NCI-H2029 (cell line): ENCODE data around the gene PLEKHJ1.
"Not testable (repeated sequence)": the region's sequence is repeated elsewhere in the genome, so short reads cannot be mapped to it uniquely, and the experiment has no call there.

Experiments used
- DNase-seq: peaks from one replicate; lab custom pipeline; 2025; lab: John Stamatoyannopoulos, UW

PLEKHJ1 gene

GRCh38 chr19:2219726-2220125 lies 16.4 kb downstream of the PLEKHJ1 start:
- no peak for DNase-seq

- DNase-seq = no peak
Observed at GRCh38 chr19:2217591-2217990, 18.5 kb downstream of the PLEKHJ1 start.

- DNase-seq = no peak
Observed at GRCh38 chr19:2216361-2217225, 19.5 kb downstream of the PLEKHJ1 start.

- no peak for DNase-seq
Observed at GRCh38 chr19:2215281-2215751, 20.8 kb downstream of the PLEKHJ1 start.

GRCh38 chr19:2214251-2214650 lies 21.9 kb downstream of the PLEKHJ1 start:
- no peak for DNase-seq

GRCh38 chr19:2213799-2214198 lies 22.3 kb downstream of the PLEKHJ1 start:
- DNase-seq = no peak

- no peak for DNase-seq
Observed at GRCh38 chr19:2212861-2213711, 23.0 kb downstream of the PLEKHJ1 start.

- DNase-seq = no peak
Observed at GRCh38 chr19:2210987-2211740, 25.0 kb downstream of the PLEKHJ1 start.

- no peak for DNase-seq
Observed at GRCh38 chr19:2210206-2210605, 25.9 kb downstream of the PLEKHJ1 start.

- no peak for DNase-seq
Observed at GRCh38 chr19:2209408-2209807, 26.7 kb downstream of the PLEKHJ1 start.

GRCh38 chr19:2208975-2209374 lies 27.2 kb downstream of the PLEKHJ1 start:
- no peak for DNase-seq

GRCh38 chr19:2207991-2208860 lies 27.9 kb downstream of the PLEKHJ1 start:
- DNase-seq = no peak

- no peak for DNase-seq
Observed at GRCh38 chr19:2207008-2207407, 29.1 kb downstream of the PLEKHJ1 start.

- DNase-seq = no peak
Observed at GRCh38 chr19:2202366-2202765, 33.8 kb downstream of the PLEKHJ1 start.

GRCh38 chr19:2201473-2202148 lies 34.5 kb downstream of the PLEKHJ1 start:
- no peak for DNase-seq

GRCh38 chr19:2200624-2201294 lies 35.4 kb downstream of the PLEKHJ1 start:
- DNase-seq = not testable (repeated sequence)

GRCh38 chr19:2199861-2200623 lies 36.1 kb downstream of the PLEKHJ1 start:
- no peak for DNase-seq

- no peak for DNase-seq
Observed at GRCh38 chr19:2199215-2199614, 36.9 kb downstream of the PLEKHJ1 start.

GRCh38 chr19:2198317-2198716 lies 37.8 kb downstream of the PLEKHJ1 start:
- DNase-seq = no peak
